Thyroid gland (tissue), 4 donors: ENCODE measurements around the gene EPYC. TPM values are rescaled to one million over a fixed set of nuclear protein-coding genes. Genes with fewer than 3 reads are reported as not detected.

ENCODE experiments used
- DNase-seq, 2 donors: peaks; one replicate each; pipeline ENCODE4 v3.0.0-alpha.2; 2019
- H3K27ac ChIP-seq, 3 donors: fragments of 200-600 bp; sonication (generic); 1 replicate in 2 of 3; 2 replicates in 1 of 3; pipeline ENCODE4 v1.5.1; 2016 to 2019; ENCODE audit warnings: mild to moderate bottlenecking in 1 of 3, moderate library complexity in 1 of 3
- H3K27me3 ChIP-seq: fragments of 200-600 bp; sonication (generic); one replicate; pipeline ENCODE4 v1.5.1; 2019
- H3K36me3 ChIP-seq, 2 donors: fragments of 200-600 bp; sonication (generic); one replicate each; pipeline ENCODE4 v1.5.1; 2016 to 2019
- H3K4me1 ChIP-seq, 2 donors: fragments of 200-600 bp; sonication (generic); one replicate each; pipeline ENCODE4 v1.5.1; 2017 to 2019
- H3K4me3 ChIP-seq, 3 donors: fragments of 200-600 bp; sonication (generic); replicated peaks in 1 of 3; 1 replicate in 2 of 3; 2 replicates in 1 of 3; pipeline ENCODE4 v1.5.1; 2016; ENCODE audit warnings: mild to moderate bottlenecking in 1 of 3
- H3K9me3 ChIP-seq: fragments of 200-600 bp; sonication (generic); one replicate; pipeline ENCODE4 v1.5.1; 2017
- POLR2A ChIP-seq, 2 donors: fragments of 450-650 bp; IDR thresholded peaks; one replicate each; pipeline ENCODE4 v1.6.1; 2017; ENCODE audit warnings: antibody characterized with exemption in 2 of 2, mild to moderate bottlenecking in 2 of 2, moderate library complexity in 1 of 2
- WGBS, 2 donors: methylation state at CpG; one replicate each; pipeline ENCODE4 v1.1.5; 2017; 5-methylcytosine and 5-hydroxymethylcytosine counted together
- intact Hi-C: fragments of 100-400 bp; cut with DNase I; formaldehyde crosslinking; loops from one replicate; pipeline ENCODE4 v1.15.1; 2023
- total RNA-seq, 4 donors: library from RNA; depleted of rRNA; stranded (reverse); fragments of >200 nt; gene quantifications; one replicate each; pipeline ENCODE4 v1.2.3, GENCODE V29; 2016
- TF ChIP-seq, protein P1 (sequence below), 6 experiments: fragments of 200-600 bp in 3 of 6; fragments of 450-650 bp in 3 of 6; sonication (generic) in 3 of 6; IDR thresholded peaks; one replicate each; pipeline ENCODE4 v1.5.1; 2016 to 2019; ENCODE audit warnings: antibody characterized with exemption in 6 of 6, mild to moderate bottlenecking in 2 of 6, inconsistent platforms in 1 of 6, moderate library complexity in 1 of 6

Gene EPYC
- total RNA-seq, 4 donors from 2014 or later: not detected

DNA sequence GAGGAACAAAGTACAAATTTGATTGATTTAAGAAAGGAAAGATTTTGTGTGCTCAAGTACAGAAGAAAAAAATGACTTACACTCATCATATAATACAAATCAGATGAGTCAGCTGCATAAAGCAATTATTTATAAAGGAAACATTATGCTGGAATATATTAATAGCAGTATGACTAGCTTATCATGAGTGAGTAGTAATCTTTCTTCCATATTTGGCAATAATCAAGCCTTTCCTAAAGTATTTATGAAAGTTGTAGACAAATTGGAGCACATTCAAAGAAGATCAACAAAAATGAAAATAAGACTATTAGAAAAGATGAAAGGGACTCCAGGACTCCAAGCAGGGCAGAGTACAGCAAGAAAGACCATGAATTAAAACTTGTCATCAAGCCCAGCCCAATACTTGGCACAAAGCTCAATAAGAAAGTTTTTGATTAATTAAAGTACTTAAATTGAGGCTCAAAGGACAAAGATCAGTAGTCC, 82.6 kb downstream of the EPYC start:
- Histone ChIP-seq H3K36me3 (no peaks in the 10 kb centered on the region), H3K4me3 (no peak overlapping the region), H3K9me3 (no peaks in the 10 kb centered on the region), H3K4me1 (no peaks in the 10 kb centered on the region), H3K27ac (no peak overlapping the region), H3K27me3 (no peaks in the 10 kb centered on the region)
- DNase-seq: no peak
- intact Hi-C loops: no loop called here
- no peak for TF ChIP-seq POLR2A (IDR thresholded peaks at IDR 0.05)
- TF ChIP-seq, protein P1, sequence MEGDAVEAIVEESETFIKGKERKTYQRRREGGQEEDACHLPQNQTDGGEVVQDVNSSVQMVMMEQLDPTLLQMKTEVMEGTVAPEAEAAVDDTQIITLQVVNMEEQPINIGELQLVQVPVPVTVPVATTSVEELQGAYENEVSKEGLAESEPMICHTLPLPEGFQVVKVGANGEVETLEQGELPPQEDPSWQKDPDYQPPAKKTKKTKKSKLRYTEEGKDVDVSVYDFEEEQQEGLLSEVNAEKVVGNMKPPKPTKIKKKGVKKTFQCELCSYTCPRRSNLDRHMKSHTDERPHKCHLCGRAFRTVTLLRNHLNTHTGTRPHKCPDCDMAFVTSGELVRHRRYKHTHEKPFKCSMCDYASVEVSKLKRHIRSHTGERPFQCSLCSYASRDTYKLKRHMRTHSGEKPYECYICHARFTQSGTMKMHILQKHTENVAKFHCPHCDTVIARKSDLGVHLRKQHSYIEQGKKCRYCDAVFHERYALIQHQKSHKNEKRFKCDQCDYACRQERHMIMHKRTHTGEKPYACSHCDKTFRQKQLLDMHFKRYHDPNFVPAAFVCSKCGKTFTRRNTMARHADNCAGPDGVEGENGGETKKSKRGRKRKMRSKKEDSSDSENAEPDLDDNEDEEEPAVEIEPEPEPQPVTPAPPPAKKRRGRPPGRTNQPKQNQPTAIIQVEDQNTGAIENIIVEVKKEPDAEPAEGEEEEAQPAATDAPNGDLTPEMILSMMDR (IDR thresholded peaks at IDR 0.05): no peak

DNA sequence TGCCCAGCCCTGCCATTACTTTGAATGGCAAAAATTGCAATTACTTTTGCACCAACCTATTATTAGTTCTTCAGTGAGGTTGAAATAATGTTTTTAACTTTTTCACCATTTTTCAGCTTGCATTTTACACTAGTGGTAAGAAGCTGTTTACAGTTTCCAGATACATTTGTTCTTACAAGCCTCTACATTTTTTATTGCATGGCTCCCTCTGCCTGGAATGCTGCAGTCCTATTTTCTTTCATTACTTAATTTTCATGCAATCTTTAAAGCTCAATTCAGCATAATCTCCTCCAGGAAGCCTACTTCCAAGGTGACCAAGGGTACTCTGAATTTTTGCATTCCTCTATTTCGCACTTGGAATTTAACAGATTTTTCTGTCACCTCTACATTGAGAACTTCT, 83.2 kb downstream of the EPYC start:
- H3K27ac ChIP-seq: no peak overlapping the region
- intact Hi-C loops: no loop called here
- no peaks in the 10 kb centered on the region for H3K9me3 ChIP-seq
- 92 to 98% methylated on average over 1 of the region's 1 CpG for WGBS, 2 donors
- TF ChIP-seq, protein P1 (IDR thresholded peaks at IDR 0.05): no peak
- TF ChIP-seq POLR2A (IDR thresholded peaks at IDR 0.05): no peak
- H3K27me3 ChIP-seq: no peaks in the 10 kb centered on the region
- H3K4me1 ChIP-seq: no peaks in the 10 kb centered on the region
- no peak for DNase-seq
- H3K36me3 ChIP-seq: no peaks in the 10 kb centered on the region
- H3K4me3 ChIP-seq: no peak overlapping the region

DNA sequence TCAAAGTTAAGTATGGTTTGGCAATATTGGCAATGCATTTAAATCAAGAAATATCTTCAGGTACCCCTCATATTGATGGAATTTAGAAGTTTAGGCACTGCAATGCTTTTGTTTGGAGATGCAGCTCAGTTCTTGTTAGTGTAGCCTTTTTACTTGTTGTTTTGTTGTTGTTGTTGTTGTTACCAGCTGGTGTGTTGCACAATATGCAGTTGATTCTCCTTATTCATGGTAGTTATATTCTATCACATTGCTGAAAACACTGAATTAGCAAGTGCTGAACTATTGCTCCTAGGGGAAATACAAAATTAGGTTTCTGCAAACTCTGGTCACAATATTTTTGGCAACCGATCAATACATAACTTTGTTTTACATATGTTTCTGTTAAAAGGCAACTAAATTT, 84.5 kb downstream of the EPYC start:
- intact Hi-C loops: no loop called here
- no peaks in the 10 kb centered on the region for H3K36me3 ChIP-seq
- no peaks in the 10 kb centered on the region for H3K4me1 ChIP-seq
- no peak for TF ChIP-seq POLR2A (IDR thresholded peaks at IDR 0.05)
- TF ChIP-seq, protein P1 (IDR thresholded peaks at IDR 0.05): no peak
- H3K4me3 ChIP-seq: no peak overlapping the region
- no peaks in the 10 kb centered on the region for H3K9me3 ChIP-seq
- no peak for DNase-seq
- no peak overlapping the region for H3K27ac ChIP-seq
- no peaks in the 10 kb centered on the region for H3K27me3 ChIP-seq
- WGBS, 2 donors: 84 to 93% methylated on average over 1 of the region's 1 CpG

- TF ChIP-seq POLR2A (IDR thresholded peaks at IDR 0.05): no peak
- Histone ChIP-seq H3K4me3 (no peak overlapping the region), H3K4me1 (no peaks in the 10 kb centered on the region), H3K27me3 (no peaks in the 10 kb centered on the region), H3K9me3 (no peaks in the 10 kb centered on the region), H3K36me3 (no peaks in the 10 kb centered on the region), H3K27ac (no peak overlapping the region)
- no peak for DNase-seq
- WGBS, 2 donors: 59 to 60% methylated on average over 2 of the region's 2 CpGs
- intact Hi-C loops: no loop called here
These were observed 87.3 kb downstream of the EPYC start for GRCh38 chr12:90917431-90917830.

DNA sequence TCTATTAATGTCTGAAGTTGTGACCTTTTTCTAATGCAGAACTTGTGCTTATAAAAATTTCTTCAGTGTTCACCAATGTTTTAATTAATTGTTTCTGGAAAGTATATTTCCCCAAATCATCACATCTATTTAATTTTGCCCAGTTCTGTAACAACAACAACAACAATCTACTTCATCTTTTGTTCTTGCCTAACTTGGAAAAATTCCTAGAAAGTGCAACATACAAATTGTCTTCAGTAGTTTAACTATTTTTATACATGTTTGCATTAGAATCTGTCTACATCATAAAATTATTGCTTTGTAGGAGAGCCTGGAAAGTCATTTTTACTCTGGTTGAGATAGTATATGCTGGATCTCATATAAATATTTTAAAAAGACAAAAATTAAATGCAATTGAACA, 88.3 kb downstream of the EPYC start:
- DNase-seq: no peak
- H3K4me1 ChIP-seq: no peaks in the 10 kb centered on the region
- no peaks in the 10 kb centered on the region for H3K27me3 ChIP-seq
- H3K36me3 ChIP-seq: no peaks in the 10 kb centered on the region
- no peaks in the 10 kb centered on the region for H3K9me3 ChIP-seq
- no peak overlapping the region for H3K27ac ChIP-seq
- no peak overlapping the region for H3K4me3 ChIP-seq
- intact Hi-C loops: no loop called here
- no peak for TF ChIP-seq POLR2A (IDR thresholded peaks at IDR 0.05)
- TF ChIP-seq, protein P1 (IDR thresholded peaks at IDR 0.05): no peak

DNA sequence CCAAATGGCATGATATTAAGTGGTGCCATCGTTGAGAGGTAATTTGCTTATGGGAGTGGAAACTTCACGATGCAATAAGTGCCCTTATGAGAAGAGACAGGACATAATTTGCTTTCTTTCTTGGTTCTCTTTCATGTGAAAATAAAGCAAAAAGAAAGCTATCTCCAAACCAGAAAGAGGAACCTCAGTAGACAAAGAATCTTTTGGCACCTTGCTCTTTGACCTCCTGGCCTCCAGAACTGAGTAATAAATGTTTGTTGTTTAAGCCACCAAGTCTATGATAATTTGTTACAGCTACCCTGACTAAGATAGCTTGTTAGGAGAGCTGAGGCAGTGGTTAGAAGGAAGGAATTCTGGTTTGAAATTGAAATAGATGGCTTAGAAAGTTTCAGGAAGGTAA, 89.4 kb downstream of the EPYC start:
- H3K9me3 ChIP-seq: no peaks in the 10 kb centered on the region
- intact Hi-C loops: no loop called here
- H3K4me1 ChIP-seq: no peaks in the 10 kb centered on the region
- DNase-seq: no peak
- WGBS, 2 donors: 52 to 61% methylated on average over 2 of the region's 2 CpGs
- no peak for TF ChIP-seq POLR2A (IDR thresholded peaks at IDR 0.05)
- TF ChIP-seq, protein P1 (IDR thresholded peaks at IDR 0.05): no peak
- no peak overlapping the region for H3K27ac ChIP-seq
- H3K27me3 ChIP-seq: no peaks in the 10 kb centered on the region
- H3K4me3 ChIP-seq: no peak overlapping the region
- H3K36me3 ChIP-seq: no peaks in the 10 kb centered on the region
